Omental fat pad (tissue), 4 donors: ENCODE data around the gene TRIM41. TPM values are rescaled to one million over a fixed set of nuclear protein-coding genes. Genes with fewer than 3 reads are reported as not detected.

ENCODE experiments used
- ATAC-seq: fragments of 150-250 bp; one replicate; pipeline ENCODE4 v1.9.1; 2016; ENCODE audit warnings: mild to moderate bottlenecking, moderate library complexity; ENCODE audit not compliant: low FRiP score
- DNase-seq: peaks from one replicate; pipeline ENCODE4 v3.0.0-alpha.2; 2019; ENCODE audit warnings: low spot score
- CTCF ChIP-seq, 3 donors: fragments of 450-650 bp; IDR thresholded peaks; one replicate each; pipeline ENCODE4 v1.5.1; 2016 to 2017; ENCODE audit warnings: antibody characterized with exemption in 3 of 3, mild to moderate bottlenecking in 3 of 3, moderate library complexity in 2 of 3
- total RNA-seq, 4 donors: library from RNA; depleted of rRNA; stranded (reverse); fragments of >200 nt; gene quantifications; one replicate each; pipeline ENCODE4 v1.1.0, GENCODE V29; 2016

The TRIM41 gene
- total RNA-seq, 4 donors from 2014 or later, result 9.8 to 16.4 (median 12.6) TPM

- DNase-seq, result no peak
- no peak for ATAC-seq
- no peak for TF ChIP-seq CTCF (IDR thresholded peaks at IDR 0.05)
Observed at GRCh38 chr5:181235323-181235688, 12.2 kb downstream of the TRIM41 start.

GRCh38 chr5:181235689-181236366, 12.7 kb downstream of the TRIM41 start:
- DNase-seq, result no peak
- ATAC-seq, result no peak
- TF ChIP-seq CTCF (IDR thresholded peaks at IDR 0.05), result no peak

- DNase-seq (no peak), ATAC-seq (no peak)
- TF ChIP-seq CTCF (IDR thresholded peaks at IDR 0.05), result no peak
Observed at GRCh38 chr5:181236471-181236870, 13.4 kb downstream of the TRIM41 start.

GRCh38 chr5:181236954-181237641, 14.0 kb downstream of the TRIM41 start:
- ATAC-seq (no peak), DNase-seq (no peak)
- no peak for TF ChIP-seq CTCF (IDR thresholded peaks at IDR 0.05)

- ATAC-seq, result no peak
- no peak for DNase-seq
- TF ChIP-seq CTCF (IDR thresholded peaks at IDR 0.05), result no peak
Observed at GRCh38 chr5:181237729-181238385, 14.8 kb downstream of the TRIM41 start.

- no peak for TF ChIP-seq CTCF (IDR thresholded peaks at IDR 0.05)
- no peak for DNase-seq
- no peak for ATAC-seq
Observed at GRCh38 chr5:181239062-181239663, 16.1 kb downstream of the TRIM41 start.
